NCI-H748 treated with DMSO at 0.1 percent for 48 hours (cell line): Measurements from ENCODE around the gene NUMB.
"Not testable (repeated sequence)": the region's sequence is repeated elsewhere in the genome, so short reads cannot be mapped to it uniquely, and the experiment has no call there.

Source experiments
- DNase-seq: peaks from one replicate; lab custom pipeline; 2025; lab: John Stamatoyannopoulos, UW

NUMB gene

DNA sequence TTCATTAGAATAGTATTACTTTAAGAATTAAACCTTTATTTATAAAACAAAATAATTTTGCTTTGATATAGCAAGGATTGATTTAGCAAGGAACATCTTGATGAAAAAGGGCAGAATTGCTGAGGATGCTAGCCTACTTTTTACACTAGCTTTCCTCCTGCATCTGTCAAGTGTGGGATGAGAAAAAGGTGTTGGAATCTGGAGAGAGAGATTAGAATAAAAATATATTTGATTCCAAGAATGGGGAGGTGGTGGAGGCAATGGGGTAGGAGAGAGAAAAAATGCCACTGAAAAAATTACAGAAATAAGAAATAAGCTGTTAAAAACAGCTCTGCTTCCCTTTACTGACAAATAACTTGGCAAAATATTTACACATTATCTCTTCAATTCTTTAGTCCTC, 98.9 kb downstream of the NUMB start:
- no peak for DNase-seq

DNA sequence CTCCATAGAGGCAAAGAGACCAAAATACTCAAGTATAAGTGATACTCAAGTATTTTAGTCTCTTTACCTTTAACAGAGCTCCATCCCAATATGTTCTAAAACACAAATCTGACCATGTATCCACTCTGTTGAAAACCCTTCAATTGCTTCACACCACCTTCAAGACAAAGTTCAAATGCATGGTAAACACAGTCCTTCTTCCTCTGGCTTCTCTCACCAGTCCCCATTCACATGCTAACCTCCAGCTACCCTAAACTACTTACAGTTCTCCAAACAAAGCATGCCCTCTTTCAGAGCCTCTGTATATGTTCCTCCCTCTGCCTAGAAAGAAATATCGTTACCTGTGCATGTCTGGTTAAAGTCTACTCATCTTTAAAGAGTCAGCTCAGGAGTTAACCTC, 100.2 kb downstream of the NUMB start:
- no peak for DNase-seq

GRCh38 chr14:73349091-73349490, 109.3 kb downstream of the NUMB start:
- not testable (repeated sequence) for DNase-seq

DNA sequence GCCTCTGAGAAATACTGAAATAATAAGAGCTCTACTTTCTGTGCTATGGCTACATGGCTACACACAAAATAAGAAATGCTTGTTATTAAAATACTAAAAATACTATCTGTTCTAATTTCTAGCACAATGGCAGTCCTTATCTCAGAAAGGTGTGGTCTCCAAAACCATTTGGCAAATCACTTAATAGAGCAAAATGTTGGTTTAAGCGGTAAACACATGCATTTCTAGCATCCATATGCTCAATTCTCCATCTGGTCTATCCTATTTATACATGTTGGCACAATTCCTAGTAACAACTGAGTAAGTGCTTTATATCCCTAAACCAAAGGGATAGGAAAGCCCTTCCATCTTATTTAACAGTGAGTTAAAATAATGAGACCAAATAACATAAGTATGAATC, 114.0 kb downstream of the NUMB start:
- DNase-seq: no peak

DNA sequence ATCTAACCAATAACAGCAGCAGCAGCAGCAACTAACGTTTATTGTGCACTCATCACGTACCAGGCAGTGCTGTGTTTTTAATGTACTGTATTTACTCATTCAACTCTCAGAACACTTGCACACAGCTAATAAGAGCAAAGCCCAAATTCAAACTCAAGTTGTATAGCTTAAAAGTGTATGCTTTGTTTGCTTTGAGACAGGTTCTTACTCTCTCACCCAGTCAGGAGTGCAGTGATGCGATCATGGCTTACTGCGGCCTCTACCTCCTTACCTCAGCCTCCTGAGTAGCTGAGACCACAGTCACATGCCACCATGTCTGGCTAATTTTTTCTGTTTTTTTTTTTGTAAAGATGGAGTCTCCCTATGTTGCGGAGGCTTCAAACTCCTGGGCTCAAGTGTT, 115.7 kb downstream of the NUMB start:
- no peak for DNase-seq

DNA sequence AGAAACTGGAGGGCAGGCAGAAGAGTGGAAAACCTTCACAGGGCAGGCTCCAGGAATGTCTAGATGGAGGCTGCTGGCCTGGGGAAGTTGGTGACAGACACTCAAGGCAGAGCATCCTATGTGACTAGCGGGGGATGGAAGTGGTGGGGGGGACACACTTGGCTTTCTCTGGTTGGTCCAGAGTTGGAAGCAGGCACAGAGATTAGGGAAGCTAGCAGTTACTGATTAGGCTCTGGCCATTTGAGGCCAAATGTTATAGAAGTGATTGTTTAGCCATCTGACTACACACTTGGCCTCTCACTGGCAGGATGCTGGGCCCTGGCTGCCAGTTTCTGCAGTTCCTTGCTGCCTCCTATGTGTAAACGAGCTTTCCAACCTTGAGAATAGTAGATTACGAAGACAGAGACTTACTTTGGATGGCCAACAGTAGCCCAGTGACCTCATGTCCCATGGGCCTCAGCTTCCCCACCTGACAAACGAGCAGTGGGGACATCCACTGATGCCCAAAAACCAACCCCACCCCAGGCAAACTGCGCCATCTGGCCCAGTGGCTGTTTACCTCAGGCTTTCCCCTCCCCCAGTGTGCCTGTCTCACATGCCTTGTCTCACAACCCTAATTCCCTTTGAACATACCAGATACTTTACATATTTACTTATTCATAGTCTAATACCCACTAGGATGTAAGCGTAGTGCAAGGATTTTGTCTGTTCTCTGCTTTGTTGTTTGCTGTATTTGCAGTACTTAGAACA, 118.3 kb downstream of the NUMB start:
- no peak for DNase-seq

- no peak for DNase-seq
Measured at GRCh38 chr14:73339206-73339605, 119.1 kb downstream of the NUMB start.

GRCh38 chr14:73338551-73338950, 119.8 kb downstream of the NUMB start:
- DNase-seq: no peak

- DNase-seq: no peak
Measured at GRCh38 chr14:73333031-73333430, 125.3 kb downstream of the NUMB start.

DNA sequence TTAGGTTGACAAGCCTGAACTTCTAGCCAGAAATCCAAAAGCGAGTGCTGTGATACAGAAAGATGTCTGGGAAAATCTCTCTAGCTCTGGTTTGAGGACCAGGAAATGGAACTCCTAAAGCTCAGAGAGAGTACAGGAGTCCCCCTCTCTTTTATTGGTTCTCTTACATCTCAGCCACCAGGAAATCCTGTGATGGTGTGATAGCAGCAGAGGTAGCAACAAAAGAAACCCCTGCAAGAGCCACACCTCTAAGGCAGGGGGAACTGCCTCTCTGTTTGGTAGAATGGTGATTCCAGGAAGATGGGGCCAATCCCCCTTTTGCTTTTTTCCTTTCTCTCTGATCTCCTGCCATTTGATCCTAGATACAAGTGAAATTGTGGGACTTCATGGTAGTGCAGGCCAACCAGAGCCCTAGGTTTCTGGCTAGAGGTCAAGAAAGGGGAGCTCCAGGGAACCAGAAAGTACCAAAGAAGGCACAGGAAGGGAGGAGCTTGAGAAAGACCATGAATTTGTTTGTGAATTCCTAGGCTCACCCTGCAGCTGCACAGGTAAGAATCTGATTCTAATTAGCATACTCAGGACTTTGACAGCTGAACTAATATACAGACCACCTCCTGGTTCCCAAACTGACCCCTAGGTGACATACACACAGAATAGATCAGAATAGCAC, 132.6 kb downstream of the NUMB start:
- DNase-seq: no peak

- no peak for DNase-seq
Measured at GRCh38 chr14:73325063-73325462, 133.3 kb downstream of the NUMB start.

DNA sequence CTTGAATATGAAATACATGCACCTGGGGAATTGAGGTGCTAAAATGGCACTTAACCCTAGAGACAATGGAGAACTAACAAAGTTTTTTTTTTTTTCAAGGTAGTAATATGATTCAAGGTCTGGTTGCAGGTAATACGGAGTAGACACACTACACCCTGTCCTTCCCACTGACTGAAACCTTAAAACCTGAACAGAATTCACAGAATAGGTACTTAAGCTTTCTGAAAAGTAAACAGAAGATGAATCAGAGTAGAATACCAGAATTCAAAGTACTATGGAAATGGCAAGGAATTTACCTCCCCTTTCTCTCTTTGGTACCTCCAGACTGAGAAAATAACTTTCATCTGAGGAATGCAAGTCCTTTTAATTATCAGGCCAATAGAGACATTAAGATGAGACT, 133.8 kb downstream of the NUMB start:
- DNase-seq: no peak

DNA sequence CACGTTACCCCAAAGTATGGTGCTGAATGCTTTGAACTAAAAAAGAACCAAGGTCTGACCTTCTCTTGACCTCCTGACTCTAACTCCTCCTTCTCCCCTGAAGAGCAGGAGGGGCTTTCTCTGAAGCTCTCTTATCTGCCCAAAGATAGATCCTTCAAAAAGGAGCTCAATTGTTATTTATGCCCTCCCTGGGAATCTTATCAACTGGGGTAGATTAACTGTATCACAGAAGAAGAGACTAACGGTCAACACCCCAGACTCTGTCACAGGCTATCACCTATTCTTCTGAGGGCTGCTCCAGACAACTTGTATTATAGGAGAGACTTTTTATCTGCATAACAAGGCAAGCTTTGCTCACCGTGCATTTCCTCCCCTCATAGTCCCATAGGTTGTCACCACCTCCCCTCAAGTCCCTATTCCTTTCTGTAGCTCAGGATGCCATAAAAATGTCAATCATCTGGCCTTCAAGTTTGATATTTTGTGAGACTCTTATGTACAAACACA, 134.4 kb downstream of the NUMB start:
- no peak for DNase-seq

DNA sequence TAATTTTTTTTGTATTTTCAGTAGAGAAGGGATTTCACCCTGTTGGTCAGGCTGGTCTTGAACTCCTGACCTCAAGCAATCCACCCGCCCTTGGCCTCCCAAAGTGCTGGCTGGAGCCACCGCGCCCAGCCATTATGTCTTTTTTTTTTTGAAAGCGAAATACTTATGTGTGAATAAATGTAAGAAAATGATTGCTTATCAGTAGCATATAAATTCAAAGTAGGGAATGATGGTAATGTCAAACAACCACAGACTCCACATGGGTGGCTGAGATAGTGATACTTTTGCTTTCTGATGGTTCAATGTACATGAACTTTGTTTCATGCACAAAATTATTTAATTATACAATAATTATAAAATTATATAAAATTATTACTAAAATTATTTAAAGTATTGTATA, 145.2 kb downstream of the NUMB start:
- DNase-seq: no peak

DNA sequence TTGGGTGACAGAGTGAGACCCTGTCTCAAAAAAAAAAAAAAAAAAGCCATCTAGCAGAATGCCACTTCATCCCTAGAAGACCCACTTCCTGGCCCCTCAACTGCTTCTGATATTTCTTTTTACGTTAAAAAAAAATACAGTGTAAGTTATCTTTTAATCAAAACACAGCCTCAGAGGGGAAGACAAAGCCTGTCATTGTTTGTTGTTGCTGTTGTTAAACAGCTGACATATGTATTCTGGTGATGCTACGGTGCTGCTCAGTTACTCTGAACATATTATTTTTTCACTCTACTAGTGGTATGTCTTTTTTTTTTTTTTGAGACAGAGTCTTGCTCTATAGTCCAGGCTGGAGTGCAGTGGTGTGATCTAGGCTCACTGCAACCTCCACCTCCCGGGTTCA, 145.7 kb downstream of the NUMB start:
- DNase-seq: no peak

DNA sequence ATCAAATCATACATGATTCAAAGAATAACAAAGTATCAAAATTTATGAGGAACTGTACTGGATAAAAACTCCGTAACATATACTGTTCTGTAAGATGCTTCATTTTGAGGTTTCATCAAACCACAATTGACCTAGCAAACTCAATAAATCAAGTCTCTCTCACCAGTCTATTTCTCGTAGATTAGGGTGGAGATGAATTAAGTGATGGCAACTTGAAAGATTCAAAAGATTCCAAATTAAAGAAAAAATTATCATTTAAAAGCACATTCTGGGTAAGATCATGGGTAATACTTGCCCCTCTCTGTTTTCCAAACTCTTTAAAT, 146.7 kb downstream of the NUMB start:
- no peak for DNase-seq

- DNase-seq: not testable (repeated sequence)
Measured at GRCh38 chr14:73309207-73309606, 149.1 kb downstream of the NUMB start.

- DNase-seq: no peak
Measured at GRCh38 chr14:73307261-73307660, 151.1 kb downstream of the NUMB start.

DNA sequence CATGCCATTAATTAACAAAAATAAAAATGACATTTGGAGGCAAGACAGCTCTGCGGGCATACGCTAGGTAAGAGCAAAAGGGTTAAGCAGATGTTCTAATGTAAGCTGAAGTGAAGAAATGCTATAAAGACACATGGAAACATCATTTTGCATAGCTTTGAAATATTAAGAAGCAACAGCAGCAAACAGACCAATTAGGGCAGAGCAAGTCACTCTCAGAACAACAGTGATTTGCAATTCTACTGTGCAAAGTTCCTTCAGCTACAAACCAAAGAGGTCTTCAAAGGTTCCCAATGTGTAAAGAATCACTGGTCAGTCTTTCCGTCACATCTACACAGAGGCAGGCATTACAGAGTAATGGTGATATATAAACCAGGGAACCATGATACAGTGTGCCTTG, 152.8 kb downstream of the NUMB start:
- no peak for DNase-seq

DNA sequence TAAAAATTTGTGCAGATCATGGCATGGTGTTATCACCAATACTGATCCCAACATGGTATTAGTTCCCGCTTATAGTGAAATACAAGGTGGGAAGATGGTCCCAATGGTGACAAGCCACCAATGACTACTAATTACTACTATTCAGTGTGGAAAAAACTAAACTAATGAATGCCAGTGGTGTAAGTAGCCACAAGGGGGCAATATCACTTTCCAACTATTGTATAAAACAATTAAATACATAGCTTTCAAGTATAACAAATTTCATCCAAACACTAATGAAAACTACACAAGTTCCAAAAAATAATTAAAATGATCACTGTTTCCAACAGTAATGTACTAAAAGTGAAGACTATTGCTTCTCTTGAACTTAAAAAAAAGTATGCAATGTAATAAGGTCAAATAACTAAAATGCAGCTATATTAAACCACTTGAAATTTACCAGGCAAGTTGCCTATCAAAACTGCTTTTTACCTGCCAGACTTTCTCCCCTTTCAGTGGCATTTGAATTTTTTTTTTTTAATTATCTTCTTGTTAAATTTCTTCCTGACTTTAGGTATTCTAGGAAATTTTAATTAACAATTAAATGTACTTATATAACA, 163.0 kb downstream of the NUMB start:
- peak; percentile 26 for DNase-seq

DNA sequence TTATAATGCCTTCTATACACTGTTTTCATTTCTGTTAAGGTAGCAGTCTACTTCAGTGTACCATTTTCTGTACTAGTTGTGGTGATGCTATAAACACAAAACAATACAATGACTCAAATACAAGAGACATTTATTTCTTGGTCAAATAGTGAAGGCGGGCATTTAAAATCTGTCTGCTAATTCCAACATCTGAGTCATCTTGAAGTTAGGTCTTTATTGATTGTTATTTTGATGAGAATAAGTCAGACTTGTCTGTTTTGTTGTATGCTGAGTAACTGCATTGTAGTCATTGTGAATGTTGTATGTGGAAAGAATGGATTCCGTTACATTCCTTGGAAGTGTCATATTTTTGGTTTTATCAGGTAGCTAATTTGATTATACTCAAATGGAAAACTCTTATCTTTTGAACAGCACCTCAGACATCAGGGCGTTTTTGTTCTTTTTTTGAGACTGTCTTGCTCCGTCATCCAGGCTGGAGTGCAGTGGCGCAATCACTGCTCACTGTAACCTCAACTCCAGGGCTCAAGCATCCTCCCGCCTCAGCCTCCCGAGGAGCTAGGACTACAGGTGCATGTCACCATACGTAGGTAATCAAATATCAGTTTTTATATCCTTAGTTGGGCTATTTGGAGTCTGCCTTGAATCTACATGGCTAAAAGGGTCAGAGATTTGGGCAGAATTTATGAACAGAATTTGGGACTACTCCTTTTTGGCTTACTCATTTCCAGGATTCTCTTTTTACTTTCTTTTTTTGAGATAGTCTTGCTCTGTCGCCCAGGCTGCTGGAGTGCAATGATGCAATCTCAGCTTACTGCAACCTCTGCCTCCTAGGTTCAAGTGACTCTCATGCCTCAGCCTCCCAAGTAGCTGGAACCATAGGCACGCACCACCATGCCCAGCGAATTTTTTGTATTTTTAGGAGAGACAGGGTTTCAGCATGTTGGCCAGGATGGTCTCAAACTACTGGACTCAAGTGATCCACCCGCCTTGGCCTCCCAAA, 164.3 kb downstream of the NUMB start:
- no peak for DNase-seq

DNA sequence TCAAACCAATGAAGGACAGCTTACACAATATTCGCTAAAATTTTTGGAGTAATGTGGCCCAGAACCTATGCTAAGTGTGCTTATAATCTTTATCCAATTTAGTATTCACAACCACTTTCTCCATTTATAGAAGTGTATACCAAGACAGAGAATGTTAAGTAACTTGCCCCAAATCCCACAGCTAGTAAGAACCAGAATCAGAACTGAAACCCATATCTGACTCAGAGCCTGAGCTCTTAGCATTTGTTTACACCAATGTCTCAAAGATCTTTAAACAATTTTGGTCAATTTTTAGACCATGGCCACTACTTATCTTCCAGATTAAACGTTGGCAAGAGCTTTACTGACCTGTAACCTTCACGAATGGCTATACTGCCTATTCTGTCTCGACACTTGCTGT, 168.1 kb downstream of the NUMB start:
- DNase-seq: no peak
